Thyroid gland (tissue), 4 donors: ENCODE results near the gene NQO2. TPM values are rescaled to one million over a fixed set of nuclear protein-coding genes. Genes with fewer than 3 reads are reported as not detected.

ENCODE experiments used
- DNase-seq, 2 donors: peaks; one replicate each; pipeline ENCODE4 v3.0.0-alpha.2; 2019
- H3K27ac ChIP-seq, 3 donors: fragments of 200-600 bp; sonication (generic); 1 replicate in 2 of 3; 2 replicates in 1 of 3; pipeline ENCODE4 v1.5.1; 2016 to 2019; ENCODE audit warnings: mild to moderate bottlenecking in 1 of 3, moderate library complexity in 1 of 3
- H3K27me3 ChIP-seq: fragments of 200-600 bp; sonication (generic); one replicate; pipeline ENCODE4 v1.5.1; 2019
- H3K36me3 ChIP-seq, 2 donors: fragments of 200-600 bp; sonication (generic); one replicate each; pipeline ENCODE4 v1.5.1; 2016 to 2019
- H3K4me1 ChIP-seq, 2 donors: fragments of 200-600 bp; sonication (generic); one replicate each; pipeline ENCODE4 v1.5.1; 2017 to 2019
- H3K4me3 ChIP-seq, 3 donors: fragments of 200-600 bp; sonication (generic); replicated peaks in 1 of 3; 1 replicate in 2 of 3; 2 replicates in 1 of 3; pipeline ENCODE4 v1.5.1; 2016; ENCODE audit warnings: mild to moderate bottlenecking in 1 of 3
- H3K9me3 ChIP-seq: fragments of 200-600 bp; sonication (generic); one replicate; pipeline ENCODE4 v1.5.1; 2017
- POLR2A ChIP-seq, 2 donors: fragments of 450-650 bp; IDR thresholded peaks; one replicate each; pipeline ENCODE4 v1.6.1; 2017; ENCODE audit warnings: antibody characterized with exemption in 2 of 2, mild to moderate bottlenecking in 2 of 2, moderate library complexity in 1 of 2
- WGBS, 2 donors: methylation state at CpG; one replicate each; pipeline ENCODE4 v1.1.5; 2017; 5-methylcytosine and 5-hydroxymethylcytosine counted together
- intact Hi-C: fragments of 100-400 bp; cut with DNase I; formaldehyde crosslinking; loops from one replicate; pipeline ENCODE4 v1.15.1; 2023
- total RNA-seq, 4 donors: library from RNA; depleted of rRNA; stranded (reverse); fragments of >200 nt; gene quantifications; one replicate each; pipeline ENCODE4 v1.2.3, GENCODE V29; 2016
- TF ChIP-seq, protein P1 (sequence below), 6 experiments: fragments of 200-600 bp in 3 of 6; fragments of 450-650 bp in 3 of 6; sonication (generic) in 3 of 6; IDR thresholded peaks; one replicate each; pipeline ENCODE4 v1.5.1; 2016 to 2019; ENCODE audit warnings: antibody characterized with exemption in 6 of 6, mild to moderate bottlenecking in 2 of 6, inconsistent platforms in 1 of 6, moderate library complexity in 1 of 6

NQO2 gene
- total RNA-seq, 4 donors from 2014 or later = 20.7 to 43.0 (median 36.3) TPM

DNA sequence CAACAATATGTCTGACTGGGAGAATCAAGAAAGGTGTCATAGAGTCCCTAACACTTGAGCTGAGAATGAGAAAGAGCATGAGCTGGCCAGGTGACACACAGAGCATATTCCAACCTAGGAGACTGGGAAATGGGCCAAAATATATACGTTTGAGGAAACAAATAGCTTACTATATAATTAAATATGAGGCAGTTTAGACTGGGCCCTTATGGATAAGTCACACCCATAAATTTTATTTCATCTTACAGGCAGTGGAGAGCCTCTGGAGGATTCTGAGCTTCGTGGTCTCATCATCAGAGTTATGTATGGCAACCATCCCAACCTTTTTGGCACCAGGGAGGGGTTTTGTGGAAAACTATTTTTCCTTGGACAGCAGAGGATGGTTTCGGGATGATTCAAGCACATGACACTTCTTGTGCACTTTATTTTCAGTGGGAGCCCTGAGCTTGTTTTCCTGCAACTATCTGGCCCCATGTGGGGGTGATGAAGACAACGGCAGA, 12.9 kb upstream of the NQO2 start:
- TF ChIP-seq POLR2A (IDR thresholded peaks at IDR 0.05) = no peak
- TF ChIP-seq, protein P1, sequence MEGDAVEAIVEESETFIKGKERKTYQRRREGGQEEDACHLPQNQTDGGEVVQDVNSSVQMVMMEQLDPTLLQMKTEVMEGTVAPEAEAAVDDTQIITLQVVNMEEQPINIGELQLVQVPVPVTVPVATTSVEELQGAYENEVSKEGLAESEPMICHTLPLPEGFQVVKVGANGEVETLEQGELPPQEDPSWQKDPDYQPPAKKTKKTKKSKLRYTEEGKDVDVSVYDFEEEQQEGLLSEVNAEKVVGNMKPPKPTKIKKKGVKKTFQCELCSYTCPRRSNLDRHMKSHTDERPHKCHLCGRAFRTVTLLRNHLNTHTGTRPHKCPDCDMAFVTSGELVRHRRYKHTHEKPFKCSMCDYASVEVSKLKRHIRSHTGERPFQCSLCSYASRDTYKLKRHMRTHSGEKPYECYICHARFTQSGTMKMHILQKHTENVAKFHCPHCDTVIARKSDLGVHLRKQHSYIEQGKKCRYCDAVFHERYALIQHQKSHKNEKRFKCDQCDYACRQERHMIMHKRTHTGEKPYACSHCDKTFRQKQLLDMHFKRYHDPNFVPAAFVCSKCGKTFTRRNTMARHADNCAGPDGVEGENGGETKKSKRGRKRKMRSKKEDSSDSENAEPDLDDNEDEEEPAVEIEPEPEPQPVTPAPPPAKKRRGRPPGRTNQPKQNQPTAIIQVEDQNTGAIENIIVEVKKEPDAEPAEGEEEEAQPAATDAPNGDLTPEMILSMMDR (IDR thresholded peaks at IDR 0.05) = no peak
- no peaks in the 10 kb centered on the region for H3K9me3 ChIP-seq
- WGBS, 2 donors = 64 to 73% methylated on average over 4 of the region's 4 CpGs
- no peaks in the 10 kb centered on the region for H3K36me3 ChIP-seq
- no peak overlapping the region for H3K27ac ChIP-seq
- intact Hi-C loops = loop anchor here (5.0 kb wide), 1 partner anchor 34 kb away; no protein-coding TSS in a partner anchor
- H3K4me3 ChIP-seq = no peak overlapping the region
- no peaks in the 10 kb centered on the region for H3K27me3 ChIP-seq
- H3K4me1 ChIP-seq = peaks cover 6 to 18% of the 10 kb centered on the region in 2 donors
- DNase-seq = no peak

DNA sequence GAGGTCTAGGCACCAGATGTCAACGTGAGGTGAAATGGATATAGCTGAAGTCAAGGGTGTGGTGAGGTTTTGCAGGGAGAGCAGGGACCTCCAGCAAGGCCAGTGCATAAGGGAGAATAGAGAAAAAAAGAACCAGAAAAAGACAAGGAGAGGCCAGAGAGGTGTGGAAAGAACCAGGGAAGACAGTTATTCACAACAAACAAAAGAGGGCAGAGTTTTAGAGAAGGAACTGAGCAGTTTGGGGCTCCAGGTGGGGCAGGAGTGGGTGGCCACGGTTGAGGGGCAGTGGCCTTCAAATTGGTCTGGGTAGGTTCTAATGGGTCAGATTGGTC, 11.6 kb upstream of the NQO2 start:
- H3K36me3 ChIP-seq = no peaks in the 10 kb centered on the region
- intact Hi-C loops = loop anchor here (5.0 kb wide), 1 partner anchor 36 kb away; no protein-coding TSS in a partner anchor
- H3K9me3 ChIP-seq = no peaks in the 10 kb centered on the region
- no peak for DNase-seq
- no peaks in the 10 kb centered on the region for H3K27me3 ChIP-seq
- 26 to 27% methylated on average over 2 of the region's 2 CpGs for WGBS, 2 donors
- TF ChIP-seq POLR2A (IDR thresholded peaks at IDR 0.05) = no peak
- TF ChIP-seq, protein P1 (IDR thresholded peaks at IDR 0.05) = no peak
- H3K4me3 ChIP-seq = peak overlapping the region in 2 of 3 donors; percentile 50 to 67
- peaks cover 6 to 9% of the 10 kb centered on the region in 2 donors for H3K4me1 ChIP-seq
- peak overlapping the region; percentile 94 to 98 (median 98) for H3K27ac ChIP-seq

DNA sequence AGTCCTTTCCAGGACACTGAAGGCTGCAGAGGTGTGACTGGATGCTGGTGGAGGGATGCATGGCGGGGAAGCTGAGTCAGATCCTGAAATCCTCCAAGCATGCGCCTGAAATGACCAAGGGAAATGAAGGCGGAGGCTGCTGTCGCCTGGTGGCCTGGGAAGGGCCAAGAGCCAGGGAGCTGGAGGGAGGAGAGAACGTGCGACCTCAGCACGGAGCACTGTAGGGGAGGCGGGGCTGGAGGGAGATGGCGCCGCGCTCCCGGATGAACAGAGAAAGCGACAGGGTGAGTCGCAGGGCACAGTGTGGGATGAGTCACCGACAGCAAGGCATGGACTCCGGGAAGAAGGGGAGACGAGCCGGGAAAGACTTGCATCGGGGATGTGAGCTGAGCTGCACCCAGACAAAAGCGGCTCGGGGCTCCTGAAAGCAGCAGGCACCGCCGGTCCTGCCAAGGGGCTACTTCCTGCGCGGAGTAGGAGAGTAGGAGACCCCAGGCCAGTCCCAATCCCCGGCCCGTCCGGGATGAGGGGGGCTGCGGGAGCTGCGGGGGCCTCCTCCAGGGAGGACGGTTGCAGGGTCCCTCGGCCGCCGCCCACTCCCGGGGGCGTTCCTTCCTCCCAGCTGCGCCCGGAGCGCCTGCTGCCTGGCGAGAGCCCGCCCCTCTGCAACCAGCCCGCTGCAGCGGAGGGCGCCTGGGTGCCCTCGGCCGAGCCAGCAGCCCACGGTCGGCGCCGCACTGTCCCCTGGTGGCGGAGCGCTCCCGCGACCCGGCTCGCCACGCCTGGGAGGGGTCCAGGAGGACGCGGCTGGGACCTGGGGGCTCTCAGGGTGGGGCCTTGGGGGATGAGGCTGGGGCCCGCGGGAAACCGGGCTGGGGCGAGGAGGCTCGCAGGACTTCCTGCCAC, 11.0 kb upstream of the NQO2 start:
- intact Hi-C loops = loop anchor here (5.0 kb wide), 1 partner anchor 36 kb away; no protein-coding TSS in a partner anchor
- H3K9me3 ChIP-seq = no peaks in the 10 kb centered on the region
- no peaks in the 10 kb centered on the region for H3K27me3 ChIP-seq
- TF ChIP-seq, protein P1 (IDR thresholded peaks at IDR 0.05) = peak; percentile 55 to 97 (median 92)
- TF ChIP-seq POLR2A (IDR thresholded peaks at IDR 0.05) = peak in 1 of 2 donors; percentile 70
- DNase-seq = peak; percentile 89
- H3K4me1 ChIP-seq = peaks cover 6 to 9% of the 10 kb centered on the region in 2 donors
- H3K27ac ChIP-seq = peak overlapping the region; percentile 94 to 98 (median 98)
- no peaks in the 10 kb centered on the region for H3K36me3 ChIP-seq
- H3K4me3 ChIP-seq = peak overlapping the region; percentile 50 to 70 (median 67)
- 0 to 1% methylated on average over 30 to 37 of the region's 64 CpGs for WGBS, 2 donors

DNA sequence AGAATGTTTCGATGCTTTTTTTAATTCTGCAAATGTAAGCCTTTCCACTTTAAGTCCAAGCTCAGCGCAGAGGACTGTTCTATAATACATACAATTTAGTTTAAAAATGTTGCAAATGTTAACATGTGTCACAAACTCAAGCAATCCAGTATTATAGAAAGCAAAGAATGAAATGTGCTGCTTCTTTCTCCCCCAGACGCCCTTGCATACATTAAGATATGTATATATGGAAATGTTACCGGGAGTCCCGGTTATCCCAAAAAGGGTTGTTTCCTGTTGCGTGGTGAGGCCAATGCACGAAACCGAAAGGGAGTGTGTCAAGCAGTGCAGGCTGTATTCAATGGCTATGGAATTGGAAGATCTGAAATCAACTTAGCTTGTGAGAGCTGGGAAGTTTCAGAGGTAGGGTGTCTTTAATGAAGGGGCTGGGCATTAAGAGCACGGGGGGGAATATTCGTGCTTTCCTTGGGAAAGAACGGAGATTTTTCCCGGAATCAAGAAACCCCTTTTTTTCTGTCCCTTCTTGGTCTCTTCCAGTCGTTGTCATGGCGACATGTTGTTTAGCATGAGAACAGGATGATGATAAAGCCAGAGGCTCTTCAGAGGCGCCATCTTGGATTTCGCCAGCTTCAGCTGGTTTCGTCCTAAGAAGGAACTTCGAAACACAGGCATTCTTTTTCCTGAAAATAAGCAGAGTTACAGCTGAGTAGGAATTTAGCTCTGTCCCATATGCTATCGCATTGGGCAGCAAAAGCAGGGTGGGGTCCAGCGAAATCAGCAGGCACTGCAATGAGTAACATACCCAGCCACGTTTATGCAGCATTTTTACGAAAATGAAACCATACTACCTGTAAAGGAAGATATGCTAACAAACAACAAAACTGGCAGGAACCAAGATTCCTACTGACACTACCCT, 10.1 kb upstream of the NQO2 start:
- peaks cover 6 to 9% of the 10 kb centered on the region in 2 donors for H3K4me1 ChIP-seq
- no peaks in the 10 kb centered on the region for H3K36me3 ChIP-seq
- TF ChIP-seq, protein P1 (IDR thresholded peaks at IDR 0.05) = peak in 1 of 6 experiments; percentile 6
- peak in 1 of 2 donors; percentile 73 for TF ChIP-seq POLR2A (IDR thresholded peaks at IDR 0.05)
- no peaks in the 10 kb centered on the region for H3K27me3 ChIP-seq
- H3K4me3 ChIP-seq = peak overlapping the region; percentile 50 to 70 (median 67)
- H3K9me3 ChIP-seq = no peaks in the 10 kb centered on the region
- 0% methylated on average over 22 of the region's 22 CpGs for WGBS, 2 donors
- peak; percentile 78 to 88 for DNase-seq
- intact Hi-C loops = loop anchor here (5.0 kb wide), 1 partner anchor 37 kb away; no protein-coding TSS in a partner anchor
- H3K27ac ChIP-seq = peak overlapping the region; percentile 94 to 98 (median 98)
